ENCODE results near the gene ANGPTL7.
"Not testable (repeated sequence)": the region's sequence is repeated elsewhere in the genome, so short reads cannot be mapped to it uniquely, and the experiment has no call there.

ANGPTL7 gene

GRCh38 chr1:11188858-11189451 is at the start of gene ANGPTL7:
Gene ANGPTL7, plus strand, starts transcription at chr1:11189355. Its CDS starts 225 bp downstream, at chr1:11189580.
- FAIRE-seq (no peak), DNase-seq (ENCODE audit: insufficient read length, low spot score) (no peak)

GRCh38 chr1:11142618-11143391 is 46.4 kb upstream of the ANGPTL7 start:
- no peak for FAIRE-seq
- no peak for DNase-seq (ENCODE audit: insufficient read length, low spot score)

GRCh38 chr1:11143401-11143800 is 45.8 kb upstream of the ANGPTL7 start:
- FAIRE-seq = no peak
- no peak for DNase-seq (ENCODE audit: insufficient read length, low spot score)

- FAIRE-seq = no peak
Observed at GRCh38 chr1:11143907-11144306, 45.2 kb upstream of the ANGPTL7 start.

GRCh38 chr1:11144570-11145256 is 44.4 kb upstream of the ANGPTL7 start:
- FAIRE-seq = no peak

More at GRCh38 chr1:11143907-11144306, 45.2 kb upstream of the ANGPTL7 start:
- no peak for DNase-seq (ENCODE audit: insufficient read length, low spot score)

GRCh38 chr1:11145741-11146140 is 43.4 kb upstream of the ANGPTL7 start:
- no peak for FAIRE-seq
- no peak for DNase-seq (ENCODE audit: insufficient read length, low spot score)

More at GRCh38 chr1:11144570-11145256, 44.4 kb upstream of the ANGPTL7 start:
- no peak for DNase-seq (ENCODE audit: insufficient read length, low spot score)

- FAIRE-seq = no peak
- no peak for DNase-seq (ENCODE audit: insufficient read length, low spot score)
Observed at GRCh38 chr1:11147197-11147770, 41.9 kb upstream of the ANGPTL7 start.

- FAIRE-seq (no peak), DNase-seq (ENCODE audit: insufficient read length, low spot score) (no peak)
Observed at GRCh38 chr1:11150326-11150725, 38.8 kb upstream of the ANGPTL7 start.

GRCh38 chr1:11151114-11151513 is 38.0 kb upstream of the ANGPTL7 start:
- FAIRE-seq (no peak), DNase-seq (ENCODE audit: insufficient read length, low spot score) (no peak)

GRCh38 chr1:11151826-11152612 is 37.1 kb upstream of the ANGPTL7 start:
- DNase-seq (ENCODE audit: insufficient read length, low spot score) = no peak
- FAIRE-seq = no peak

- FAIRE-seq = no peak
Observed at GRCh38 chr1:11152755-11153154, 36.4 kb upstream of the ANGPTL7 start.

GRCh38 chr1:11153184-11153583 is 36.0 kb upstream of the ANGPTL7 start:
- DNase-seq (ENCODE audit: insufficient read length, low spot score) (no peak), FAIRE-seq (no peak)

More at GRCh38 chr1:11152755-11153154, 36.4 kb upstream of the ANGPTL7 start:
- DNase-seq (ENCODE audit: insufficient read length, low spot score) = no peak

- DNase-seq (ENCODE audit: insufficient read length, low spot score) (no peak), FAIRE-seq (no peak)
Observed at GRCh38 chr1:11156441-11156840, 32.7 kb upstream of the ANGPTL7 start.

GRCh38 chr1:11156963-11157362 is 32.2 kb upstream of the ANGPTL7 start:
- DNase-seq (ENCODE audit: insufficient read length, low spot score) (no peak), FAIRE-seq (no peak)

GRCh38 chr1:11157394-11157793 is 31.8 kb upstream of the ANGPTL7 start:
- FAIRE-seq (no peak), DNase-seq (ENCODE audit: insufficient read length, low spot score) (no peak)

GRCh38 chr1:11157867-11158266 is 31.3 kb upstream of the ANGPTL7 start:
- FAIRE-seq (no peak), DNase-seq (ENCODE audit: insufficient read length, low spot score) (no peak)

GRCh38 chr1:11158291-11158690 is 30.9 kb upstream of the ANGPTL7 start:
- no peak for FAIRE-seq

GRCh38 chr1:11158720-11159321 is 30.3 kb upstream of the ANGPTL7 start:
- FAIRE-seq (no peak), DNase-seq (ENCODE audit: insufficient read length, low spot score) (no peak)

More at GRCh38 chr1:11158291-11158690, 30.9 kb upstream of the ANGPTL7 start:
- DNase-seq (ENCODE audit: insufficient read length, low spot score) = no peak

- not testable (repeated sequence) for FAIRE-seq; DNase-seq (ENCODE audit: insufficient read length, low spot score)
Observed at GRCh38 chr1:11162752-11163151, 26.4 kb upstream of the ANGPTL7 start.

- not testable (repeated sequence) for FAIRE-seq; DNase-seq (ENCODE audit: insufficient read length, low spot score)
Observed at GRCh38 chr1:11166744-11167143, 22.4 kb upstream of the ANGPTL7 start.
